Glomerular visceral epithelial cell (primary cell): ENCODE measurements around the gene SLC47A1.
"Not testable (repeated sequence)": the region's sequence is repeated elsewhere in the genome, so short reads cannot be mapped to it uniquely, and the experiment has no call there.

Source experiments
- DNase-seq: peaks from one replicate; pipeline ENCODE4 v3.0.0-alpha.2; 2016; ENCODE audit errors: extremely low spot score

The SLC47A1 gene, protein sequence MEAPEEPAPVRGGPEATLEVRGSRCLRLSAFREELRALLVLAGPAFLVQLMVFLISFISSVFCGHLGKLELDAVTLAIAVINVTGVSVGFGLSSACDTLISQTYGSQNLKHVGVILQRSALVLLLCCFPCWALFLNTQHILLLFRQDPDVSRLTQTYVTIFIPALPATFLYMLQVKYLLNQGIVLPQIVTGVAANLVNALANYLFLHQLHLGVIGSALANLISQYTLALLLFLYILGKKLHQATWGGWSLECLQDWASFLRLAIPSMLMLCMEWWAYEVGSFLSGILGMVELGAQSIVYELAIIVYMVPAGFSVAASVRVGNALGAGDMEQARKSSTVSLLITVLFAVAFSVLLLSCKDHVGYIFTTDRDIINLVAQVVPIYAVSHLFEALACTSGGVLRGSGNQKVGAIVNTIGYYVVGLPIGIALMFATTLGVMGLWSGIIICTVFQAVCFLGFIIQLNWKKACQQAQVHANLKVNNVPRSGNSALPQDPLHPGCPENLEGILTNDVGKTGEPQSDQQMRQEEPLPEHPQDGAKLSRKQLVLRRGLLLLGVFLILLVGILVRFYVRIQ

DNA sequence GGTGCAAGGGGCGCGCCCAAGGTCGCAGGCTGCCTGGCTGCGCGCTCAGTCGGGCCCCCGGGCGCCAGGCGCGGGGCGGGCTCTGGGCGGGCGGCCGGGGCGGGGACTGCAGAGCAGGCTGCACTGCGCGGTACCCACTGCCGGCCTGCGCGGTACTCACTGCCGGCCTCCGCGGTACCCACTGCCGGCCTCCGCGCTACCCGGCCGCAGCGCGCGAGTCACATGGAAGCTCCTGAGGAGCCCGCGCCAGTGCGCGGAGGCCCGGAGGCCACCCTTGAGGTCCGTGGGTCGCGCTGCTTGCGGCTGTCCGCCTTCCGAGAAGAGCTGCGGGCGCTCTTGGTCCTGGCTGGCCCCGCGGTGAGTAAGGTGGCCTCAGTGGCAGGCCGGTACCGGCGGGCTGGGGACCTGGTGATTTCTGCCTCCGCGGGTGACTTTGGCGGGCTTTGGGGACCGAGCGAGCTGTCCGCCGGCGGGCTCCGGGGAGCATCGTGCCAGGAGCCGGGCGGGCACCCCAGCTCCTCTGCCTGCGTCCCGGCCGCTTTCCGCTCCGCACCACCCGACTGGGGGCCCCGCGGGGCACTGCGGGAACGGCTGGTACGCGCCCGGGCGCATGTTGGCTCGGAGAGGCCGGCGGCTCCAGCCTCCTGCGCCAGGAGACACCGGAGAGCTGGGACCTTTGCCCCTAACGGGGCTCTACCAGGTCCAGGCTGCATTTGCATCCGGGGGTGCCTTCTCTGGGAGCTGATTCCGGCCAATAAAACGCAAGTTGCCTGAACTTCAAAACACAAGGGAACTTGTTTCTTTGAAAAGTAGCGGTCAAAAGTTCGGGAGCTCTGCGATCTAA is at the start of gene SLC47A1:
Gene SLC47A1, plus strand, starts transcription at position 137 of the 844 bp plus-strand sequence. Its CDS starts 86 bp downstream, at position 223.
- DNase-seq = peak; percentile 11

DNA sequence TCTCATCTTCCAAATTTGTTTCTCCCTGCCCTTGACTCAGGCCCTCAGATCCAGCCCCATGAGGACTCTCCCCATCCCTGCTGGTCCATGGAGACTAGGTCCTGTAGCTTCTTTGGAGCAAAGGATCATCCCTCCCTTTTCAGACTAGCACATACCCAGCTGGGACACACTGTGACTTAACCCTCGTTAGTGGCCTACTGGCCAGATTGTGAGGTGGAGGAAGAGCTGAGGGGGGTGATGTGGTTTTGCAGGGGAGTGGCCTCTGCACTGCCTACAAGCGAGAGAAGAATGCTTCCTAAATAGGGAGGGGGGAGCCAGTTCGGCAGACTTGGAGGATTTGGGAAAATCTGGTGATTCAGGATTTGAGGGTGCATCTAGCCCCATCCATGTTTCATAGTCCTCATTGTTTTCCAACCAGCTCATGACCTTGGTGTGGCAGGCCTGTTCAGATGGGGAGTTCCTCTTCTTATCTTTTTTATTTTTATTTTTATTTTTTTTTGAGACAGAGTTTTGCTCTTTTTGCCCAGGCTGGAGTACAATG is 47.8 kb upstream of the SLC47A1 start:
- DNase-seq = no peak

DNA sequence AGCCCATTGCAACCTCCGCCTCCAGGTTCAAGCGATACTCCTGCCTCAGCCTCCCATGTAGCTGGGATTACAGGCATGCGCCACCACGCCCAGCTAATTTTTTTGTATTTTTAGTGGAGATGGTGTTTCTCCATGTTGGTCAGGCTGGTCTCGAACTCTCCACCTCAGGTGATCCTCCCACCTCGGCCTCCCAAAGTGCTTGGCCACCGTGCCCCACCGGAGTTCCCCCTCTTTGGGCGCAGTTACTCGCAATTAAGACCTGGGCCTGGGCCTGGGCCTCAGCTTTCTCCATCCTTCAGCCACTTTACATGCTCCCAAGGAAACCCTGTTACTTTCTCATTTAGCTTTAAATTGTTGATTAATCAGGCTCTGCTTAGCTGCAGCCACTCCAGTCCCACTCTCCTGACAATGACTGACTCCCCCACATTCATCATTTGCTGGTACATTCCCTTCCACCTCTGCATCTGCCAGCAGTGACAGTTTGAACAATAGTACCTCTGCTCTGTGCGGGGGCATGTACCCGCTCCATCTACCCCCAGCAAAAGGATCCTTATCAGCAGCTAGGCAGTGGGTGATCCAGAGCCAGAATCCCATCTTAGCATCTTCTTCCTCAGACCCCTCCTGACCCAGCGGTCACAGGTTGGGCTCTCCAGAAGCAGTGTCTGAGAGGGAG is 47.2 kb upstream of the SLC47A1 start:
- DNase-seq = no peak

DNA sequence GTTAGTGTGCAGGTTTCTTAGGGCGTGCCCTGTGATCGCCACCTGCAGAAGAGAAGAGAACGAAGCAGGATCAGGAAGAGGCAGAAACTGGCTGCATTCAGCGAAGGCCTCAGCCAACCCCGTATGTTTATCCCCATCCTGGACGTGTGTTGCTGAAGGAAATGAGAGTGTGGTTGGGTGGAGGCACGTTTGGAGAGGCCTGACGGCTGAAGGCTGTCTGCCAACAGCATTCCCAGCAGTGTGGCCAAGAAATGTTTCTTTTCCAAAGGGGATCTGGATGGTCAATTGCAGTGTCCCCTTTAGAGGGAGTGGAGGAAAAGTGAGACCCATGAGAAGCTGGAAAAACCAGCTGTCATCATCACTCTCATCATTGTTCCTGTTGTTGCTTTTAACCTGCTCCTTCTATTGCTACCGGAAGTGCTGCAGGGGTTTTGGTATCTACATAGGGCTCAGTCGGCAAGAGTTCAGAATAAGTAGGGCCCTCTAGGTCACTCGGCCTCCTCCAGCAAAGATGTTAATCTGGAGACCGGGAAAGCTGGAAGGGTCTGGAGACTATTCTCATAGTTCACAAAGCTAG is 46.5 kb upstream of the SLC47A1 start:
- DNase-seq = no peak

DNA sequence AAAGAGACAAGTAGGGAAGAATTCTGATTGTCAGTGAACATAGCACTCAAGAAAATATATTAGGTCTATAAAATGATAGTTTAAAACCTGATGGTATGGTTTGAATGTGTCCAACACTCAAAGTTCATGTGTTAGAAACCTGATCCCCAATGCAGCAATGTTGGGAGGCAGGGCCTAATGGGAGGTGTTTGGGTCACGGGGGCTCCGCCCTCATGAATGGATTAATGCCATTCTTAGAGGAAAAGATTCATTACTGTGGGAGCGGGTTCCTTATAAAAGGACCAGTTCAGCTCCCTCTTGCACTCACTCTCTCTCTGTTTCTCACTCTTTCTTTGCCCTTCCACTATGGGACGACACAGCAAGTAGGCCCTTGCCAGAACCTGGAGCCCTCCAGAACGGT is 41.5 kb upstream of the SLC47A1 start:
- DNase-seq = no peak

DNA sequence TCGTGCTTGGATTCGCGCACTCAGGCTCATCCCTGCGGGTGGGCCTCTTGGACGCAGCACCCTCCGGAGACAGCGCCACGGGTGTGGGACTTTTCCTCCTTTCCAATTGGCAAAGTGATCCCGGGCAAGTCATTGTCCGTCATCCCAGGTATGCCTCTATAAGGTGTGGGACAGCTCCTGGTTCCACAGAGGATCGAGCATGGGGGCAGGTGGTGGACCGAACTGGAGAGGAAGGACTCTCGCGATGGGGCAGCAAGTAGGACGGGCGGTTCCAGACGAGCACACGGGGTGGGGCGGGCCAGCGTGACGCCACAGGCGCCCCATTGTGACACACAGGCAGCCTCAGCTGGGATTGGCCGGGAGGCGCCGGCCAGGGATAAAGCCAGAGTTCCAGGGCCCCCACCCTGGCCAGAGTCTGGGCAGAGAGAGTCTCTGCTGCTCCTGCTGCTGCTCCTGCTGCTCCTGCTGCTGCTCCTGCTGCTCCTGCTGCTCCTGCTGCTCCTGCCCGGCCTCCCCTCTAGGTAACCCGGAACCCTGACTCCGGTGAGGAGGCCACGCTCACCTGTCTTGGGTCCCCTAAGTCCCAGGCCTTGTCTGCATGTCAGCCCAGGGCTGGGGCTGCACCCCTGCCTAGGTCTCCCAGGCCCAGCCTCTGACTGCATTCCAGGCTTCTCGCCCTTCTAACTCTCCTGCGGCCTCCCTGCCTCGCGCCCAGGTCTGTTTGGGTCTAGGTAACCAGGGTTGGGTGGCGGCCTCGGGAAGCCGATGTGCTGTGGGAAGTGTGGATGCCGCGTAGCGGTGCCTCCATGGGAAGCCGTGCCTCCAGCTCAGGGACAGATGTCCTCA is 38.5 kb upstream of the SLC47A1 start:
- no peak for DNase-seq

DNA sequence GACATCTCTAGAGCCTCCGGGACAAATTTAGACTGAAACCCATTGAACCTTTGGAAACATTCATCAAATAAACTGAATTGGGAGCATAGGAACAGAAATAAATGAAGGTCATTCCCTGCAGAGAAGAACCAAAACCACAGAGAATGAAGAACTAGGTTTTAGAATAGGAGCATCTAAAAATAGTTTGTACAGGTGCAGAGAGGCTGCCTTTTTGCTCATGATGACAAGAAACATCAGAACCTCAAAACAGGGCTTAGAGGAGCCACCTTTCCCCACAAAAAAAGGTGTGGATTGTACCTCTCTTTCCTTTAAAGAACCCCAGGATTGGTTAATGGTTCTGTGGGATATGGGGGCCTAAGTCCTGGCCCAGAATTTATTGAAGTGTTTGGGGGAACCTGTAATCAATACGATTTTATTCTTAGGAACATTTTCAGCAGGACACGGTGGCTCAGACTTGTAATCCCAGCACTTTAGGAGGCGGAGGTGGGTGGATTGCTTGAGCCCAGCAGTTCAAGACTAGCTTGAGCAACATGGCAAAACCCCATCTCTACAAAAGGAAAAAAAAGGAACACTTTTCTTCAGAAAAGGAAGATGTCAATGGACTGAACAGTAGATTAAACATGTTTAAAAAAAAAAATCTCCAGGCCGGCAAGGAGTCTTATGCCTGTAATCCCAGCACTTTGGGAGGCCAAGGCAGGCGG is 37.7 kb upstream of the SLC47A1 start:
- no peak for DNase-seq

DNA sequence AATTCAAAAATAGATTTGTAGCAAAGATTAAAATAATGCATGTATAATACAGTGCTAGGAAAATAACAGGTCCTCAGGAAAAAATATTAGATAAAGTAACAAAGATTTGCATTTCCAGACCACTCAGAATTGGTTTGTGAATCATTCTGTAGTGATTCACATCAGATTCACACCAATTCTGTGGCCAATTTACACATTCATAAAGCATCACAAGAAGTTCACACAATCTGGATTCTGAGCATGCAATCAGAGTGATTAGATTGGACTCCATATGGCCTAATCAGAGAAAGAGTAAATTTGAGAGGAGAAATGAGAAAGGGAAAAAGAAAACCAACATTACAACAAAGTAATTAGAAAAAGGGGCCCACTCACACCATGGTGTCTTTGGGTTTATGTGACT is 36.0 kb upstream of the SLC47A1 start:
- no peak for DNase-seq

DNA sequence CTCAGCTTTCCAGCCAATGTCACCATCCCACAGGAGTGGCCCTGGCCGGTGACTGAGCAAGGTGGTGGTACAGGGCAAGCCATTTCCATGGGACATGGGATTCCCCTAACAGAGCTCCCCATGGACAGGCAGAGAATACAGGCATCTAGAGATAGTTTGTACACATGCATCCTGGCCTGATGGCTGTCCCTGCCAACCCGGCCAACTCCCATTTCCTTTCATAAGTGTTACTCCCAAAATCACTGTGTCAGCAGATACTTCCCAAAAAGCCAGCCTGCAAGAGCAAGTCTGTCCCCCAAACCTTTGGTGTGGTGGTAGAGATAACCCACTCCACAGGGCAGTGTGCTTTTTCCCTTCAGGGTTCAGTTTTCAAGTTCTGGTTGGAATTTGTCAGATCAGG is 32.4 kb upstream of the SLC47A1 start:
- DNase-seq = no peak

DNA sequence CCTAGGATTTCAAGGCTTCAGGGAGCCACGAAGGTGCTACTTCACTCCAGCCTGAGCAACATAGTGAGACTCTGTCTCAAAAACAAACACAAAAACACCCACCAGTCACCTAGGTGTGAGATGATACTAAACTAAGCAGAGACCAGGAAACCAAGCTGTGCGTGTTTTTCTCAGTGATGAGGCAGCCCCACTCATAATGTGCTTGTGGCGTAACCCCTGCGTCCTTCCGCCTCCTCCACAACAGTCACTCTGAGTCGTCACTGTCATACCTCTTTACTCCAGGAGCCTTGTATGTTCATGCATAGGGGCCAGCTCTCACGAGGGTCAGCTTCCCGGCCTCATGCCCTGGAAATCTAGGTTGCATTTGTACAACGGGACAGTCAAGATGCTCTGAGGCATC is 31.1 kb upstream of the SLC47A1 start:
- no peak for DNase-seq

DNA sequence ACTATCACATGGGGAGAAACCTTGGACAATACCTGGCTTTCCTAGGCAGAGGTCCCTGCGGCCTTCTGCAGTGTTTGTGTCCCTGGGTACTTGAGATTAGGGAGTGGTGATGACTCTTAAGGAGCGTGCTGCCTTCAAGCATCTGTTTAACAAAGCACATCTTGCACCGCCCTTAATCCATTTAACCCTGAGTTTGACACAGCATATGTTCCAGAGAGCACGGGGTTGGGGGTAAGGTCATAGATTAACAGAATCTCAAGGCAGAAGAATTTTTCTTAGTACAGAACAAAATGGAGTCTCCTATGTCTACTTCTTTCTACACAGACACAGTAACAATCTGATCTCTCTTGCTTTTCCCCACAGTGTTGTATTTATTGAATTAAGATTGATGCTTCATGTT is 28.1 kb upstream of the SLC47A1 start:
- not testable (repeated sequence) for DNase-seq

DNA sequence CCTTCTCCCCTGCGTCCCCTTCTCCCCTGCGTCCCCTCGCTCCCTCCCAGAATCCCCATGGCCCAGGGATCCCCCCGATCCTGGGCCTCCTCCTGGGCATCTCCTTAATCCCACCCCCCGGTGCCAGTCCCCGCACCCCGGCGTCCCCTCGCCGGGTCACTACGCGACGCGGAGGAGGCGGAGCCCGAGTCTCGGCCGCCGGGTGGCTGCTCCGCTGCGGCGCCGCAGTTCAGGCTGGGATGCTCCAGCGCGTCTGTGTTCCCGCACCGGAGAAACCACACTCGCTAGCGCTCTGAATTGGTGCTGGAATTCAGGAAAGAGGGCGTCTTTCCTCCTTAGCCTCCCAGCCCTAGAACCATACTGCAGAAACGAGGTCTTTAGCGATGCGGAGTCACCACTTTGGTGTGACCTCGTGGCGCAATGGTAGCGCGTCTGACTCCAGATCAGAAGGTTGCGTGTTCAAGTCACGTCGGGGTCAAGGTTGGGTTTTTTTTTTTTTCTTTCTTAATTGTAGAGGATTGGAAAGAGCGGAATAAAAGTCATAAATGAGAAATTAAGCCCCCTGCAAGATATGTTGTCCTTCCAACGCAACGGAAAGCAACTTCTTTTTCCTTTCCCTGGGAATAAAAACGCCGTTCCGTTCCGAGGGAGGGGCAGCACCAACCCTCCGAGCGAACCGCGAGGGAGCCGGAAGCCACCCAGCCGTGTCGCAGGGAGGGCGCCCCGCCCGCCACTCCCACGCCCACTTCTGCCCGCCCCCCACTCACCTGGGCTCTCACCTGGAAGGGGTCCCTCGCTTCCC is 25.7 kb upstream of the SLC47A1 start:
- DNase-seq = peak; percentile 89

DNA sequence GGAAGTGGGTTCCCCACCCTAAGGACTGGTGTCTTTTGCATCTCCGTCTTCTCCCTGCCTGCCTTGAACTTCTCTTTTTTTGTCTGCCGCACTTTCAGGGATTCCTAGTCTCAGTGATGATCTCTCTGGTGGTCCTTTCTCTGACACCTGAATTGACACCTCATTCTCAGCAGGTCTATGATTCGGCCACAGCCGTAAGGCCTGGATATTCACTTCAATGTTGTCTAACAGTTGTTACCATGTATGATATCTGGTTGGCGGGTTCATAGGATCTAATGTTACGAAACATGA is 25.1 kb upstream of the SLC47A1 start:
- no peak for DNase-seq

DNA sequence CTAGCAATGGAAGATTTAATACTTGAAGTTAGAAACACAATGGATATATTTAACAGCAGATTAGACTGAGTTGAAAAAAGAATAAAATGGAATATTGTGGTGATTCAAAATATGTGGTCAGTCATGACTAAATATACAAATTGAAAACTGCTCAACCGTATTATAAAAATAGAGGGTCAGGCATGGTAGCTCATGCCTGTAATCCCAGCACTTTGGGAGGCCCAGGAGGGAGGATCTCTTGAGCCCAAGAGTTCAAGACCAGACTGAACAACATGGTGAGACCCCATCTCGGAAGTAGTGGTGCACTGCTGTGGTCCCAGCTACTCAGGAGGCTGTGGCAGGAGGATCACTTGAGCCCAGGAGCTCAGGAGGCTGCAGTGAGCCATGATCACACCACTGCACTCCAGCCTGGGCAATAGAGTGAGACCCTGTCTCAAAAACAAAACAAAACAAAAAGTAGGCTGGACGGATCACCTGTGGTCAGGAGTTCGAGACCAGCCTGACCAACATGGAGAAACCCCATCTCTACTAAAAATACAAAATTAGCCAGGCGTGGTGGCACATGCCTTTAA is 24.3 kb upstream of the SLC47A1 start:
- peak; percentile 21 for DNase-seq

DNA sequence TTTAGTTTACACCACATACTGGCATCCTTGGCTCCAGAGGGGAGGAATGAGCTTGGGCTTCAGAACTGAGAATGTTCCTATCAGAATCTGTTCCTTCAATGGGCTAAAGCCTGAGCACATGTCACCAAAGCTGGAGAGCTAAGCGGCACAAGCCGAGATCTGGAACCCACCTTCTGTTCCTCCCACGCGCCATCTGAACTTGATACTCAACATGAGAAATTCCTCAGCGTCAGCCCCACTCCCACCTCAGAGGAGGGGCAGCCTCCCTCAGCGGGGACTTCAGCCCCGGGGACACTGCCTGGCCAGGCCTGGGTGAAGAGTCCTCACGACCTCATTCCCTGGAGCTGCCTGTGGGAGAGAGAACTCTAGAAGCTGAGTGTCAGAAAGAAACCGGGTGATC is 22.8 kb upstream of the SLC47A1 start:
- DNase-seq = no peak

DNA sequence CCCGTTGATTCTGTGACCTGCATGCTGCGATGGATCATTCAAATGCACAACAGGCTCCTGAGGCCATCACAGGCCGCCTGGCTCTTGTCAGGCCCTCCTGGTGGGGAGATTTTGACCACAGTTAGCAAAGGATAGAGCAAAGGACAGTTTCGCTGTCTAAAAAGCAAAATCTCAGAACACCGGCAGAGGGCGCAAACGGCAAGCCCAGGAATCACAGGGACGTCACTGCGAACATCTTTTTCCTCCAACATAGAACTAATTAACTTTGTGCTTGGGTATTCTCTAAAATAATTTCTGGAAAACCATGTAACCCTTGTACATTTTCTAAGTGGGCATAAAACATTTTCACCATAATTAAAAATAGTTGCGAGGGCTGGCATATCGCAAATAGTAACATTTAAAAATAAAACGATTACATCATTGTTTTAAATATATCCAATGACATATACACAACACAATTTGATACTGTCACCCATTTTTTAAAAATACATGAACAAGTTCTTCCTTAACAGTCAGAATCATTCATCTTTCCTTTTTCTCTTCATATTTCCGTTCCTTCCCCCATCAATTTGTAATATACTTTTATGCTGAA is 19.7 kb upstream of the SLC47A1 start:
- peak; percentile 63 for DNase-seq

DNA sequence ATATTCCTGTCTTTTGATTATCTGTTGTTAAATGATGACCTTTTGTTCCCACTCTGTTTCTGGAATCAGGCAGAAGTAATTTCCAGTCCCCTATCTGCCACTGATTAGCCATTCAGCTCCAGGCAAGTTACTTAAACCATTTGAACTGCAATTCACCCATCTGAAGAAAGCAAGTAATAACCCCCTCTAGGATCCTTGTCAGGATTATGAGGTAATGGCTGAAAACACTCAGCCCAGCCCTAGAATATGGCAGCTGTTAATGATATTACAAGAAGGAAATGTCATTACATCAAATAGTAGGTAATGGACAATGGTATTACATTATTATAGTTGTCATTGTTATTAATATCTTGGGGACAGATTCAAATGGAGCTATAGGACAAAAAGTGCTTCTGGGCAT is 16.0 kb upstream of the SLC47A1 start:
- no peak for DNase-seq
